RWPE1 (cell line): ENCODE data around the gene LILRB3.
"Not testable (repeated sequence)": the region's sequence is repeated elsewhere in the genome, so short reads cannot be mapped to it uniquely, and the experiment has no call there.

Experiments used
- CTCF ChIA-PET: fragments of 350-600 bp; sonication (Branson Sonifier 250); formaldehyde crosslinking; extraction: SDS; loops from one replicate; lab custom pipeline; 2021; lab: Yijun Ruan, JAX
- POLR2A ChIA-PET: fragments of 400-600 bp; formaldehyde crosslinking; extraction: SDS; loops from one replicate; lab custom pipeline; 2020; ENCODE audit warnings: antibody characterized with exemption; ENCODE audit not compliant: low non-redundant PET; lab: Yijun Ruan, JAX
- DNase-seq: peaks from one replicate; pipeline ENCODE4 v3.0.0; 2012; ENCODE audit warnings: low spot score
- H3K27ac ChIP-seq: fragments of 450-650 bp; 2 replicates; pipeline ENCODE4 v1.5.1; 2017
- CTCF ChIP-seq: fragments of 450-650 bp; conservative IDR thresholded peaks from 2 replicates; pipeline ENCODE4 v1.5.1; 2017; ENCODE audit warnings: low read depth, mild to moderate bottlenecking

LILRB3 gene

DNA sequence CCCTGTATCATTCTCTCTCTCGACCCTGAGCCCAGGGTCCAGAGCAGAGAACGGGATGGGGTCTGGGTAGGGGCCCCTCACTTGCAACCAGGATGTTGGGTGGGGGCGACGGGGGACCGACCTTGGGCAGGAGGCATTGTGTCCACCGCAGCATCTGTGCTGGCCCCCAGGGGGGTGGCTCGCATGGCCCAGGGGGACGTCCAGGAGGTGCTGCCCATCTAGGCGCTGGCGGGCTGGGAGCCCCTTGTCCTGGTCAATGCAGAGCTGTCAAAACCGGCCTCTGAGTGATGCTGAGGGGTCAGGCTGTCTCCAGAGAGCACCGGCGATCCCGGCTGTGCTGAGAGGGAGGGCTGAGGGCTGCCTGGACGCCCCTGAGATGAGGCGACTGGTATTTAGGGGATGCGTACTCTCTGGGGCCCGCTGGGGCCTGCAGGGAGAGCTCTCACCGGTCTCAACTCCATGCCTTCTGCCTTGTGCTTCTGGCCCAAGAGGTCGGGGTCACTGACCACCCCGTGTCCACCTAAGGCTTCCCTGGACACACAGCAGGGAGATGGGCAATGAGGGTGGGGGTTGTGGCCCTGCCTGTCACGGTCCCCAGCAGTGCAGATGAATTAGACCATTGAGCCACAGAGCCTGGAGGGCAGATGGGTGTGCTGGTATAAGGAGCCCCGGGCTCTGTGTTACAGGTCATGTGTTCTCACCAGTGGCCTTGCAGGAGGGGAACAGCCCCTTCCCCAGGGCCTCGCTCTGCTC lies 13.6 kb downstream of the LILRB3 start:
- CTCF ChIA-PET, result no interaction called here

GRCh38 chr19:54208784-54209057 lies 14.1 kb downstream of the LILRB3 start:
- ChIA-PET CTCF (no interaction called here), POLR2A (no interaction called here)
- H3K27ac ChIP-seq, result peak overlapping the region; percentile 85
- TF ChIP-seq CTCF, result no peak
- no peak for DNase-seq

More for the DNA sequence above, 13.6 kb downstream of the LILRB3 start:
- H3K27ac ChIP-seq, result peak overlapping the region; percentile 85
- POLR2A ChIA-PET, result no interaction called here
- DNase-seq, result no peak
- no peak for TF ChIP-seq CTCF

- CTCF ChIA-PET, result no interaction called here
These were observed 14.6 kb downstream of the LILRB3 start for GRCh38 chr19:54207983-54208783.

DNA sequence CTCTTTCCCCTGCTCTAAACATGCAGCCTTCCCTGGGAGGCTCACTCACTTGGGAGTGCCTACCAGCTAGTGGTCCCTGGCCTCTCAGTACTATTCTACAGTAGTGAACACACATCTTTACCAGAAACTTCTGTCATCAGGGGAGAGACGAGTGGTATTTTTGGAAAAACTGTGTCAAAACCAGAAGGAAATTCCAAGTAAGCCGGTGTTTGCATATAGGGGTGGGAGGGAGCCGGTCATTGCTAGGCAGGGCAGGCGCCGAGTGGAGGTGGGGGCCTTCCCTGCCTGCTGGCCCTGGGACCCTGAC lies 15.2 kb downstream of the LILRB3 start:
- POLR2A ChIA-PET, result no interaction called here
- DNase-seq, result no peak
- peak overlapping the region; percentile 85 for H3K27ac ChIP-seq
- CTCF ChIA-PET, result no interaction called here
- TF ChIP-seq CTCF, result no peak

More at GRCh38 chr19:54207983-54208783, 14.6 kb downstream of the LILRB3 start:
- no peak for DNase-seq
- peak overlapping the region; percentile 85 for H3K27ac ChIP-seq
- TF ChIP-seq CTCF, result no peak
- POLR2A ChIA-PET, result no interaction called here

GRCh38 chr19:54207193-54207592 lies 15.6 kb downstream of the LILRB3 start:
- peak overlapping the region; percentile 85 for H3K27ac ChIP-seq
- CTCF ChIA-PET, POLR2A ChIA-PET, DNase-seq: not testable (repeated sequence)

GRCh38 chr19:54206831-54207177 lies 16.0 kb downstream of the LILRB3 start:
- no peak for TF ChIP-seq CTCF
- no peak for DNase-seq
- ChIA-PET CTCF (interaction anchor here (0.6 kb wide), 1 partner anchor 86 kb away, joined by 3 read pairs; no protein-coding TSS in a partner anchor), POLR2A (no interaction called here)
- H3K27ac ChIP-seq, result peak overlapping the region; percentile 85
